Hepatocyte (in vitro differentiated cells): ENCODE measurements around the gene CAAP1.

Experiments used
- CTCF ChIP-seq: fragments of 200-600 bp; sonication (generic); IDR thresholded peaks from 2 replicates; pipeline ENCODE4 v1.5.1; 2016; ENCODE audit warnings: antibody characterized with exemption, mild to moderate bottlenecking; ENCODE audit not compliant: poor library complexity
- EZH2 ChIP-seq: fragments of 200-600 bp; sonication (generic); IDR thresholded peaks from 2 replicates; pipeline ENCODE4 v1.6.1; 2016; ENCODE audit warnings: antibody characterized with exemption, mild to moderate bottlenecking, borderline replicate concordance

- TF ChIP-seq EZH2 = no peak
- TF ChIP-seq CTCF = no peak
Measured at GRCh38 chr9:26919698-26920097, 27.1 kb upstream of the CAAP1 start.
